Lung (tissue), 12 donors: Measurements from ENCODE around the gene MAGI3. TPM values are rescaled to one million over a fixed set of nuclear protein-coding genes. Genes with fewer than 3 reads are reported as not detected.
"Not testable (repeated sequence)": the region's sequence is repeated elsewhere in the genome, so short reads cannot be mapped to it uniquely, and the experiment has no call there.

Experiments
- ATAC-seq: fragments of 200-7000 bp; cut with Tn5 transposase; one replicate; pipeline ENCODE4 v1.9.1; 2020; ENCODE audit warnings: moderate number of reproducible peaks; ENCODE audit not compliant: insufficient read depth, low FRiP score
- DNase-seq, 3 donors: peaks; one replicate each; pipeline ENCODE4 v3.0.0-alpha.2; 2013 to 2017
- H3K27ac ChIP-seq, 2 donors: one replicate each; pipeline ENCODE4 v1.5.1; 2013; ENCODE audit warnings: mild to moderate bottlenecking in 2 of 2, moderate library complexity in 2 of 2, control low read depth in 1 of 2, inconsistent platforms in 1 of 2, low read depth in 1 of 2, low read length in 1 of 2
- H3K27me3 ChIP-seq, 3 donors: one replicate each; pipeline ENCODE4 v1.5.1; 2013; ENCODE audit warnings: low read length in 2 of 3; ENCODE audit not compliant: control insufficient read depth in 3 of 3, insufficient read depth in 3 of 3
- H3K36me3 ChIP-seq, 4 donors: one replicate each; pipeline ENCODE4 v1.5.1; 2013; ENCODE audit warnings: low read length in 4 of 4, mild to moderate bottlenecking in 1 of 4, moderate library complexity in 1 of 4; ENCODE audit not compliant: control insufficient read depth in 4 of 4, insufficient read depth in 4 of 4
- H3K4me1 ChIP-seq, 5 donors: one replicate each; pipeline ENCODE4 v1.5.1; 2013; ENCODE audit warnings: low read length in 5 of 5, mild to moderate bottlenecking in 2 of 5, moderate library complexity in 1 of 5; ENCODE audit not compliant: control insufficient read depth in 5 of 5, insufficient read depth in 5 of 5
- H3K4me3 ChIP-seq: one replicate; pipeline ENCODE4 v1.5.1; 2013; ENCODE audit warnings: mild to moderate bottlenecking, control low read depth, moderate library complexity
- H3K9ac ChIP-seq, 2 donors: one replicate each; pipeline ENCODE4 v1.5.1; 2013; ENCODE audit warnings: low read length in 2 of 2, control low read depth in 1 of 2; ENCODE audit not compliant: insufficient read depth in 1 of 2
- H3K9me3 ChIP-seq, 4 donors: one replicate each; pipeline ENCODE4 v1.5.1; 2013; ENCODE audit warnings: low read length in 3 of 4, mild to moderate bottlenecking in 1 of 4, moderate library complexity in 1 of 4; ENCODE audit not compliant: control insufficient read depth in 4 of 4, insufficient read depth in 3 of 4
- CTCF ChIP-seq: IDR thresholded peaks from 2 replicates; pipeline ENCODE4 v1.5.1; 2012; ENCODE audit warnings: mild to moderate bottlenecking; ENCODE audit errors: control extremely low read depth, extremely low read depth
- WGBS, 2 donors: extraction: QIAGEN DNeasy Blood & Tissue Kit; methylation state at CpG; one replicate each; pipeline ENCODE4 v1.1.7; 2013; 5-methylcytosine and 5-hydroxymethylcytosine counted together
- polyA plus RNA-seq, 2 donors: library from polyadenylated mRNA; stranded (reverse); fragments of 200-250 nt; gene quantifications; one replicate each; pipeline ENCODE4 v1.2.1, GENCODE V29; 2013
- total RNA-seq, 2 donors: library from RNA; depleted of rRNA in 1 of 2; stranded (reverse); fragments of >200 nt in 1 of 2; gene quantifications; one replicate each; pipeline ENCODE4 v1.2.1, GENCODE V29; 2014 to 2021
- donor health status: control.
- donor health status: control.
- donor health status: Bipolar disorder and iron deficiency.
- donor health status: healthy.
- donor health status: DM: yes; HTN: yes; CAD: no.

MAGI3 gene
- total and polyA plus RNA-seq, 4 donors: 7.5 to 137 (median 35.5) TPM

GRCh38 chr1:113557187-113557586, 166.9 kb downstream of the MAGI3 start:
- 93 to 95% methylated on average over 2 of the region's 2 CpGs for WGBS, 2 donors
- Histone ChIP-seq H3K36me3 (peaks cover 0 to 10% (median 4%) of the 10 kb centered on the region in 4 donors), H3K4me3 (no peak overlapping the region), H3K9me3 (peaks cover 0 to 9% (median 0%) of the 10 kb centered on the region in 4 donors), H3K27me3 (no peaks in the 10 kb centered on the region), H3K4me1 (no peaks in the 10 kb centered on the region), H3K9ac (no peak overlapping the region), H3K27ac (no peak overlapping the region)
- ATAC-seq: no peak
- no peak for TF ChIP-seq CTCF
- no peak for DNase-seq

- Histone ChIP-seq H3K9me3 (peaks cover 0 to 13% (median 2%) of the 10 kb centered on the region in 4 donors), H3K27ac (no peak overlapping the region), H3K4me3 (no peak overlapping the region), H3K27me3 (no peaks in the 10 kb centered on the region), H3K36me3 (peaks cover 0 to 2% (median 0%) of the 10 kb centered on the region in 4 donors), H3K4me1 (no peaks in the 10 kb centered on the region), H3K9ac (no peak overlapping the region)
- no peak for DNase-seq
- ATAC-seq: no peak
- no peak for TF ChIP-seq CTCF
Measured at GRCh38 chr1:113565621-113566020, 175.3 kb downstream of the MAGI3 start.

- H3K4me3 ChIP-seq: no peak overlapping the region
- H3K9ac ChIP-seq: no peak overlapping the region
- H3K27ac ChIP-seq: no peak overlapping the region
- H3K27me3 ChIP-seq: no peaks in the 10 kb centered on the region
- H3K9me3 ChIP-seq: peaks cover 0 to 13% (median 2%) of the 10 kb centered on the region in 4 donors
- H3K36me3 ChIP-seq: peaks cover 0 to 2% (median 0%) of the 10 kb centered on the region in 4 donors
- DNase-seq: no peak
- no peak for ATAC-seq
- TF ChIP-seq CTCF: no peak
- no peaks in the 10 kb centered on the region for H3K4me1 ChIP-seq
Measured at GRCh38 chr1:113567427-113567826, 177.1 kb downstream of the MAGI3 start.

- not testable (repeated sequence) for H3K4me3 ChIP-seq, H3K9me3 ChIP-seq, ATAC-seq, H3K36me3 ChIP-seq, H3K4me1 ChIP-seq, H3K27me3 ChIP-seq, DNase-seq, H3K27ac ChIP-seq, H3K9ac ChIP-seq
- WGBS, 2 donors: 92 to 93% methylated on average over 6 of the region's 6 CpGs
Measured at GRCh38 chr1:113575744-113576260, 185.5 kb downstream of the MAGI3 start.
